ENCODE data around the gene UBE2V1. TPM values are rescaled to one million over a fixed set of nuclear protein-coding genes. Genes with fewer than 3 reads are reported as not detected.

Gene UBE2V1
- polyA plus RNA-seq, 1 experiment: 171 TPM

DNA sequence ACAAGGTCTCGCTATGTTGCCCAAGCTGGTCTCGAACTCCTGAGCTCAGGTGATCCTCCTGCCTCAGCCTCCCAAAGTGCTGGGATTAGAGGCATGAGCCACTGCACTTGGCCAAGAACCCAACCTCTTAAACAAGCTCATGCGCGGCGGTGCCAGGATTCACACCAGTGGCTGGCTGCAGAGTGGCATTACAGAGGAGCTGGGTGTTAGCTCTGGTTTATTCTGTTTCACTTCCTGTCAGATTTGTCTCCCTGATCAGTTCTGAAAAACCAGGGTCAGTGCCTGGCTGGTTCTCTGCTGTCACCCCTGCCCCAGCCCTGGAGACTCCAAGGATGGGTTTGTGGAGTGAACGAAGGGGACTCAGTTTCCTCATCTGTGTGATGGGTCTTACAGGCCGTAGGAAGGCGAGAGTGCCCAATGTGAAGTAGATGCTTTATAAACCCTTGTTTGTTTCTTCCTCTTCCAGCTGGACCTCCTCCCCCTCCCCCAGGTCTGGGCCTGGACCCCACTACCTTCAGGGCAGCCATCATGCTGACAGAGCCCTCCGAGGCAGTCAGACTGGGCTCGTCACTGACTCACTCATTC is 63.4 kb downstream of the UBE2V1 start:
- no peaks in the 10 kb centered on the region for H3K27me3 ChIP-seq (ENCODE audit: control insufficient read depth, insufficient read depth, low read length)
- H3K4me3 ChIP-seq (ENCODE audit: low read depth, low read length): no peak overlapping the region
- ChIA-PET CTCF (interaction anchor here (1.0 to 1.3 kb wide), 3 partner anchors 22 to 70 kb away, joined by 3 to 8 read pairs (median 5); no protein-coding TSS in a partner anchor), POLR2A (no interaction called here)
- no peaks in the 10 kb centered on the region for H3K9me3 ChIP-seq (ENCODE audit: control insufficient read depth, insufficient read depth, low read length)
- no peak overlapping the region for H3K27ac ChIP-seq (ENCODE audit: low read depth, low read length)
- no peak for DNase-seq (ENCODE audit: low read depth, low spot score)
- TF ChIP-seq, protein P1, sequence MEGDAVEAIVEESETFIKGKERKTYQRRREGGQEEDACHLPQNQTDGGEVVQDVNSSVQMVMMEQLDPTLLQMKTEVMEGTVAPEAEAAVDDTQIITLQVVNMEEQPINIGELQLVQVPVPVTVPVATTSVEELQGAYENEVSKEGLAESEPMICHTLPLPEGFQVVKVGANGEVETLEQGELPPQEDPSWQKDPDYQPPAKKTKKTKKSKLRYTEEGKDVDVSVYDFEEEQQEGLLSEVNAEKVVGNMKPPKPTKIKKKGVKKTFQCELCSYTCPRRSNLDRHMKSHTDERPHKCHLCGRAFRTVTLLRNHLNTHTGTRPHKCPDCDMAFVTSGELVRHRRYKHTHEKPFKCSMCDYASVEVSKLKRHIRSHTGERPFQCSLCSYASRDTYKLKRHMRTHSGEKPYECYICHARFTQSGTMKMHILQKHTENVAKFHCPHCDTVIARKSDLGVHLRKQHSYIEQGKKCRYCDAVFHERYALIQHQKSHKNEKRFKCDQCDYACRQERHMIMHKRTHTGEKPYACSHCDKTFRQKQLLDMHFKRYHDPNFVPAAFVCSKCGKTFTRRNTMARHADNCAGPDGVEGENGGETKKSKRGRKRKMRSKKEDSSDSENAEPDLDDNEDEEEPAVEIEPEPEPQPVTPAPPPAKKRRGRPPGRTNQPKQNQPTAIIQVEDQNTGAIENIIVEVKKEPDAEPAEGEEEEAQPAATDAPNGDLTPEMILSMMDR (IDR thresholded peaks at IDR 0.05; ENCODE audit: low read depth, low read length): no peak

DNA sequence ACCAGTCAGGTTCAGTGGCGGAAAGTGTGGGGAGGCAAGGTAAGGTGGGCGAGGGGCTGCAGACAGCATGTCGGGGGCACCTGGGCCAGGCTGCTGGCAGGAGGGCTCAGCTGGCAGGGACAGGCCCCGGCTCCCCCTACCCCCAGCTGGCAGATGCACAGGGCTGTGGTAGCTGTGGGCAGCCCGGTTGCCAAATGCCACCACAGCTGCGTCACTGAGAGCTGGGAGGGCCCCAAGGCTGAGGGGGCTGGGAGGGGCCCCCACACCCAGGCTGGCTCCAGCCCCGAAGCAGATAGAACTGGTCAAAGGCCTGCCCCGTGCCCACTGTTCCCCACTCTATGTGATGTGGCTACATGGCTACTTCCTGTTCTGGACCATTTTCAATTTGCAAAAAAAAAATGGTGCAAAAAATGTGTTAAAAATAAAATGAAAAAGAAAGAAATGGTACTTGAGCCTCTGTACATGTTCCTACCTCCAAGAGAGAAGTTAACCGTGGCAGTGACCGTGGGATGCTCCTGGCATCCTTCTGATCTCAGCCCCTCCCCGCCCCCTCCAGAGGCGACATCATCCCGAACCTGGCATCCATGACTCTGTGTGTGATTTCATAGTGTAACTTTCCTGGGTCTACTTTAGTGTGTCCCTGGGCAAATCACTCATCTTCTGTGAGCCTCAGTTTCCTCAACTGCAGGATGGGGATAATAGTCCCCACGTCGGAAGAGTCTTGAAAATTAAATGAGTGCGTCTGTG is 64.4 kb downstream of the UBE2V1 start:
- ChIA-PET POLR2A (no interaction called here), CTCF (interaction anchor here (0.7 to 1.3 kb wide), 3 partner anchors 23 to 84 kb away, joined by 3 to 8 read pairs (median 5); no protein-coding TSS in a partner anchor)
- TF ChIP-seq, protein P1 (IDR thresholded peaks at IDR 0.05; ENCODE audit: low read depth, low read length): no peak
- no peaks in the 10 kb centered on the region; the same call in 1 of the 2 replicates for H3K9me3 ChIP-seq (ENCODE audit: control insufficient read depth, insufficient read depth, low read length)
- no peaks in the 10 kb centered on the region for H3K27me3 ChIP-seq (ENCODE audit: control insufficient read depth, insufficient read depth, low read length)
- H3K4me3 ChIP-seq (ENCODE audit: low read depth, low read length): no peak overlapping the region
- no peak overlapping the region for H3K27ac ChIP-seq (ENCODE audit: low read depth, low read length)
- DNase-seq (ENCODE audit: low read depth, low spot score): no peak

DNA sequence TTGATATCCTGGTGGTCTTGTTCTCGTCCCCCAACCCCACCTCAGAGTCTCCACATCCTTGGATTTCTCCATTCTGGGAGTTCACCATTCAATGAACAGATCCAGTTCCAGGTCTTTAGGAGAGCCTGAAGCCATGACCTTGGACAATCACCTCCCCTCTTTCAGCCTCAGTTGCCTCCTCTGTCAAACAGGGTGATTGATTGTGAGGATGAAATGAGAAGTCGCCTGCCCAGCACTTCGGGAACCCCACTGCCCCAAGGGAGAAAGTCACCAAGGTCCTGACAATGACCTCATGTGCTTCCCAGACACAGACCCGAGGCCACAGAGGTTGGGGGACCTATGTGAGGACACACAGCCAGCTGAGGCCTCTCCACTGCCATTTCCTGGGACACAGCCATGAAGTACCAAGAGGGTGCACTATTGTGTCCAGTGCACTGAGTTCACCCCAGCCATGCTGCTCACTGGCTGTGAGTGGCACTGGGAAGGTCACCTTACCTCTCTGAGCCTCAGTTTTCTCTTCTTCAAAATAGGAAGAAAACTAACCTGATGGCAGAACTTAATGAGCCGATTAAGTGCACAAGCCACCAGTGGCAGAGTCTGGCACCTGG is 68.5 kb downstream of the UBE2V1 start:
- Histone ChIP-seq H3K27ac (ENCODE audit: low read depth, low read length) (no peak overlapping the region), H3K27me3 (ENCODE audit: control insufficient read depth, insufficient read depth, low read length) (no peaks in the 10 kb centered on the region), H3K9me3 (ENCODE audit: control insufficient read depth, insufficient read depth, low read length) (no peaks in the 10 kb centered on the region; the same call in 1 of the 2 replicates), H3K4me3 (ENCODE audit: low read depth, low read length) (no peak overlapping the region)
- POLR2A ChIA-PET: no interaction called here
- CTCF ChIA-PET: no interaction called here
- DNase-seq (ENCODE audit: low read depth, low spot score): no peak
- TF ChIP-seq, protein P1 (IDR thresholded peaks at IDR 0.05; ENCODE audit: low read depth, low read length): no peak

DNA sequence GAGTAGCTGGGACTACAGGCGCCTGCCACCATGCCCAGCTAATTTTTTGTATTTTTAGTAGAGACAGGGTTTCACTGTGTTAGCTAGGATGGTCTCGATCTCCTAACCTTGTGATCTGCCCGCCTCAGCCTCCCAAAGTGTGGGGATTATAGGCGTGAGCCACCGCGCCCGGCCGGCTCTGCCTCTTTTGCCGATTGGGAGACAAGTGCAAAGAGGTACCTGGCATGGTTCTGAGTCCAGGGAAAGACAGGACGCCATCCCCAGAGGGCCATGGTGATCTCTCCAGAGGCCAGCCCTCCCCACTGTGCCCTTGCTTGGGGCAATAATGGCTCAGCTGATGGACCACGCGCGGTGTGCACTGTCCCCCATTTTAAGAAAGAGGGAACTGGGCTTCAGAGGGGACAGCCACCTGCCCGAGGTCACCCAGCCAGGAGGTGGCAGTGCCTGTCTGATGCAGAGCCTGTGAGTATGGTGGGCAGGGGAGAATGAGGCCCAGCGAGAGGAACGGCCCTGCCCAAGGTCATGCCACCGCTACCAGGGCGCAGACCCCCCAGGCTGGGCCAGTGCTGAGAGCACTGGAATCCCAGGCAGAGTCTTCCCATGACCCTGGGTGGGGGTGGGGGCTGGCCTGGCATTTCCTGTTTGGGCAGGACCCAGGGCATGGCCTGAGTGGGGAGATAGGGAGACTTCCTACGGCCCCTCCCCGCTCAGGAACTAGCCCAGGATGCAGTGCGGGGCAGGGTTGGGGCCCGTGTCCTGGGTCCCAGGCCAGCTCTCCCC is 69.2 kb downstream of the UBE2V1 start:
- TF ChIP-seq, protein P1 (IDR thresholded peaks at IDR 0.05; ENCODE audit: low read depth, low read length): no peak
- DNase-seq (ENCODE audit: low read depth, low spot score): no peak
- Histone ChIP-seq H3K27me3 (ENCODE audit: control insufficient read depth, insufficient read depth, low read length) (no peaks in the 10 kb centered on the region), H3K27ac (ENCODE audit: low read depth, low read length) (no peak overlapping the region), H3K4me3 (ENCODE audit: low read depth, low read length) (no peak overlapping the region), H3K9me3 (ENCODE audit: control insufficient read depth, insufficient read depth, low read length) (no peaks in the 10 kb centered on the region; the same call in 1 of the 2 replicates)
- ChIA-PET CTCF (interaction anchor here (0.6 kb wide), 1 partner anchor 137 kb away, joined by 3 read pairs; no protein-coding TSS in a partner anchor), POLR2A (no interaction called here)
